Liver (tissue), 3 donors: Measurements from ENCODE around the gene IGF2BP1.

Experiments used
- GABPA ChIP-seq, 2 donors: IDR thresholded peaks in 1 of 2; conservative IDR thresholded peaks in 1 of 2; 2 replicates each; pipeline ENCODE4 v1.6.1; 2016; ENCODE audit warnings: antibody characterized with exemption in 2 of 2, mild to moderate bottlenecking in 1 of 2, moderate library complexity in 1 of 2
- HNF4G ChIP-seq: IDR thresholded peaks from 2 replicates; pipeline ENCODE4 v1.6.1; 2016; ENCODE audit warnings: antibody characterized with exemption
- JUND ChIP-seq, 2 donors: IDR thresholded peaks; 2 replicates each; pipeline ENCODE4 v1.6.1; 2016; ENCODE audit warnings: antibody characterized with exemption in 2 of 2
- NR2F2 ChIP-seq: IDR thresholded peaks from 2 replicates; pipeline ENCODE4 v1.6.1; 2016; ENCODE audit warnings: antibody characterized with exemption
- SP1 ChIP-seq: IDR thresholded peaks from 2 replicates; pipeline ENCODE4 v1.6.1; 2018; ENCODE audit warnings: antibody characterized with exemption, mild to moderate bottlenecking
- TAF1 ChIP-seq: conservative IDR thresholded peaks from 2 replicates; pipeline ENCODE4 v1.6.1; 2016; ENCODE audit warnings: antibody characterized with exemption, mild to moderate bottlenecking
- YY1 ChIP-seq: IDR thresholded peaks from 2 replicates; pipeline ENCODE4 v1.6.1; 2016; ENCODE audit warnings: antibody characterized with exemption, mild to moderate bottlenecking
- TF ChIP-seq, protein P1 (sequence below): fragments of 150-350 bp; IDR thresholded peaks from 2 replicates; pipeline ENCODE4 v1.5.1; 2017; ENCODE audit warnings: improper control_type of control experiment, low read depth, low read length; ENCODE audit not compliant: missing input control
- TF ChIP-seq, protein P2 (sequence below): IDR thresholded peaks from 2 replicates; pipeline ENCODE4 v1.6.1; 2016; ENCODE audit warnings: antibody characterized with exemption, mild to moderate bottlenecking
- TF ChIP-seq, protein P3 (sequence below): IDR thresholded peaks from 2 replicates; pipeline ENCODE4 v1.6.1; 2016; ENCODE audit warnings: antibody characterized with exemption
- TF ChIP-seq, protein P4 (sequence below): IDR thresholded peaks from 2 replicates; pipeline ENCODE4 v1.6.1; 2016; ENCODE audit warnings: antibody characterized with exemption
- TF ChIP-seq, protein P5 (sequence below): IDR thresholded peaks from 2 replicates; pipeline ENCODE4 v1.6.1; 2016; ENCODE audit warnings: antibody characterized with exemption
- donor health status: healthy.
- donor health status: healthy.

DNA sequence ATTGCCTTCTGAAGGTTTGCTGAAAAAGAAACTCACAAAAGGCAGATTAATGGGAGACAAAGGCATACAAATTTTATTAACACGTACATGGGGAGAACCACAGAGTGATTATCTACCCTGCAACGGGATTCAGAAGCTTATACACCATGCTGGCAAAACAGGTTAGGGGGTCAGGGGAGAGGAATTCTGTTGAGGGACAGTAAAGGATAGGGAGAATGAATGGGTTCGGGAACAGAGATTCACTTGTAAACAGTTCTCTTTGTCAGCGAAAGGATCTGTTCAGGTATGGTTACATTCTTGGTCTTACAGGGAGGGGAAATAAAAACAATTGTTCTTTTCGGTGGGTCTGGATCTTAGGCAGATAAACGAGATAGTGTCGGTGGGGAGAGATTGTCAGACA lies 81.1 kb downstream of the IGF2BP1 start:
- TF ChIP-seq, protein P1, sequence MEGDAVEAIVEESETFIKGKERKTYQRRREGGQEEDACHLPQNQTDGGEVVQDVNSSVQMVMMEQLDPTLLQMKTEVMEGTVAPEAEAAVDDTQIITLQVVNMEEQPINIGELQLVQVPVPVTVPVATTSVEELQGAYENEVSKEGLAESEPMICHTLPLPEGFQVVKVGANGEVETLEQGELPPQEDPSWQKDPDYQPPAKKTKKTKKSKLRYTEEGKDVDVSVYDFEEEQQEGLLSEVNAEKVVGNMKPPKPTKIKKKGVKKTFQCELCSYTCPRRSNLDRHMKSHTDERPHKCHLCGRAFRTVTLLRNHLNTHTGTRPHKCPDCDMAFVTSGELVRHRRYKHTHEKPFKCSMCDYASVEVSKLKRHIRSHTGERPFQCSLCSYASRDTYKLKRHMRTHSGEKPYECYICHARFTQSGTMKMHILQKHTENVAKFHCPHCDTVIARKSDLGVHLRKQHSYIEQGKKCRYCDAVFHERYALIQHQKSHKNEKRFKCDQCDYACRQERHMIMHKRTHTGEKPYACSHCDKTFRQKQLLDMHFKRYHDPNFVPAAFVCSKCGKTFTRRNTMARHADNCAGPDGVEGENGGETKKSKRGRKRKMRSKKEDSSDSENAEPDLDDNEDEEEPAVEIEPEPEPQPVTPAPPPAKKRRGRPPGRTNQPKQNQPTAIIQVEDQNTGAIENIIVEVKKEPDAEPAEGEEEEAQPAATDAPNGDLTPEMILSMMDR, result no peak
- TF ChIP-seq GABPA (IDR thresholded peaks at IDR 0.05 in 1 of 2, conservative IDR thresholded peaks at IDR 0.05 in 1 of 2) (no peak), SP1 (no peak), HNF4G (no peak), NR2F2 (no peak), YY1 (no peak), TAF1 (no peak), JUND (IDR thresholded peaks at IDR 0.05) (no peak)
- TF ChIP-seq, protein P2, sequence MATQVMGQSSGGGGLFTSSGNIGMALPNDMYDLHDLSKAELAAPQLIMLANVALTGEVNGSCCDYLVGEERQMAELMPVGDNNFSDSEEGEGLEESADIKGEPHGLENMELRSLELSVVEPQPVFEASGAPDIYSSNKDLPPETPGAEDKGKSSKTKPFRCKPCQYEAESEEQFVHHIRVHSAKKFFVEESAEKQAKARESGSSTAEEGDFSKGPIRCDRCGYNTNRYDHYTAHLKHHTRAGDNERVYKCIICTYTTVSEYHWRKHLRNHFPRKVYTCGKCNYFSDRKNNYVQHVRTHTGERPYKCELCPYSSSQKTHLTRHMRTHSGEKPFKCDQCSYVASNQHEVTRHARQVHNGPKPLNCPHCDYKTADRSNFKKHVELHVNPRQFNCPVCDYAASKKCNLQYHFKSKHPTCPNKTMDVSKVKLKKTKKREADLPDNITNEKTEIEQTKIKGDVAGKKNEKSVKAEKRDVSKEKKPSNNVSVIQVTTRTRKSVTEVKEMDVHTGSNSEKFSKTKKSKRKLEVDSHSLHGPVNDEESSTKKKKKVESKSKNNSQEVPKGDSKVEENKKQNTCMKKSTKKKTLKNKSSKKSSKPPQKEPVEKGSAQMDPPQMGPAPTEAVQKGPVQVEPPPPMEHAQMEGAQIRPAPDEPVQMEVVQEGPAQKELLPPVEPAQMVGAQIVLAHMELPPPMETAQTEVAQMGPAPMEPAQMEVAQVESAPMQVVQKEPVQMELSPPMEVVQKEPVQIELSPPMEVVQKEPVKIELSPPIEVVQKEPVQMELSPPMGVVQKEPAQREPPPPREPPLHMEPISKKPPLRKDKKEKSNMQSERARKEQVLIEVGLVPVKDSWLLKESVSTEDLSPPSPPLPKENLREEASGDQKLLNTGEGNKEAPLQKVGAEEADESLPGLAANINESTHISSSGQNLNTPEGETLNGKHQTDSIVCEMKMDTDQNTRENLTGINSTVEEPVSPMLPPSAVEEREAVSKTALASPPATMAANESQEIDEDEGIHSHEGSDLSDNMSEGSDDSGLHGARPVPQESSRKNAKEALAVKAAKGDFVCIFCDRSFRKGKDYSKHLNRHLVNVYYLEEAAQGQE, result no peak
- TF ChIP-seq, protein P3, sequence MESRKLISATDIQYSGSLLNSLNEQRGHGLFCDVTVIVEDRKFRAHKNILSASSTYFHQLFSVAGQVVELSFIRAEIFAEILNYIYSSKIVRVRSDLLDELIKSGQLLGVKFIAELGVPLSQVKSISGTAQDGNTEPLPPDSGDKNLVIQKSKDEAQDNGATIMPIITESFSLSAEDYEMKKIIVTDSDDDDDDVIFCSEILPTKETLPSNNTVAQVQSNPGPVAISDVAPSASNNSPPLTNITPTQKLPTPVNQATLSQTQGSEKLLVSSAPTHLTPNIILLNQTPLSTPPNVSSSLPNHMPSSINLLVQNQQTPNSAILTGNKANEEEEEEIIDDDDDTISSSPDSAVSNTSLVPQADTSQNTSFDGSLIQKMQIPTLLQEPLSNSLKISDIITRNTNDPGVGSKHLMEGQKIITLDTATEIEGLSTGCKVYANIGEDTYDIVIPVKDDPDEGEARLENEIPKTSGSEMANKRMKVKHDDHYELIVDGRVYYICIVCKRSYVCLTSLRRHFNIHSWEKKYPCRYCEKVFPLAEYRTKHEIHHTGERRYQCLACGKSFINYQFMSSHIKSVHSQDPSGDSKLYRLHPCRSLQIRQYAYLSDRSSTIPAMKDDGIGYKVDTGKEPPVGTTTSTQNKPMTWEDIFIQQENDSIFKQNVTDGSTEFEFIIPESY, result no peak
- TF ChIP-seq, protein P4, sequence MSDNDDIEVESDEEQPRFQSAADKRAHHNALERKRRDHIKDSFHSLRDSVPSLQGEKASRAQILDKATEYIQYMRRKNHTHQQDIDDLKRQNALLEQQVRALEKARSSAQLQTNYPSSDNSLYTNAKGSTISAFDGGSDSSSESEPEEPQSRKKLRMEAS, result no peak
- TF ChIP-seq, protein P5, sequence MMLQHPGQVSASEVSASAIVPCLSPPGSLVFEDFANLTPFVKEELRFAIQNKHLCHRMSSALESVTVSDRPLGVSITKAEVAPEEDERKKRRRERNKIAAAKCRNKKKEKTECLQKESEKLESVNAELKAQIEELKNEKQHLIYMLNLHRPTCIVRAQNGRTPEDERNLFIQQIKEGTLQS, result no peak
